Stimulated activated memory B cell treated with anti-CD40 and anti-IgM and Interleukin-4, amounts not matched to agents 10 μg/mL and 1 μg/mL and 100 μg/mL, for 72 hours (primary cell): ENCODE measurements around the gene NRG4.
A peak's percentile ranks its signal among the peaks of the same experiment; 100 is the strongest.

Source experiments
- ATAC-seq: fragments of 150-1000 bp; cut with Tn5 transposase; 2 replicates; pipeline ENCODE4 v1.10.0; 2021
- H3K27ac Mint-ChIP-seq: one replicate; pipeline ENCODE4 v1.8.0; 2022; ENCODE audit warnings: mild to moderate bottlenecking, mixed read lengths
- H3K27me3 Mint-ChIP-seq: one replicate; pipeline ENCODE4 v1.8.0; 2022; ENCODE audit warnings: mixed read lengths
- H3K36me3 Mint-ChIP-seq: one replicate; pipeline ENCODE4 v1.8.0; 2022; ENCODE audit warnings: mixed read lengths
- H3K4me1 Mint-ChIP-seq: one replicate; pipeline ENCODE4 v1.8.0; 2022; ENCODE audit warnings: mixed read lengths
- H3K4me3 Mint-ChIP-seq: one replicate; pipeline ENCODE4 v1.8.0; 2022; ENCODE audit warnings: mild to moderate bottlenecking, moderate library complexity, mixed read lengths
- H3K9me3 Mint-ChIP-seq: one replicate; pipeline ENCODE4 v1.8.0; 2022; ENCODE audit warnings: mixed read lengths

Gene NRG4

GRCh38 chr15:75961331-75961730 is 50.9 kb downstream of the NRG4 start:
- Mint-ChIP-seq H3K4me1 (no peaks in the 10 kb centered on the region), H3K4me3 (no peak overlapping the region), H3K9me3 (no peaks in the 10 kb centered on the region), H3K27ac (no peak overlapping the region), H3K27me3 (peaks cover 9% of the 10 kb centered on the region), H3K36me3 (peaks cover 6% of the 10 kb centered on the region)
- ATAC-seq = no peak

- no peak overlapping the region for H3K27ac Mint-ChIP-seq
- H3K36me3 Mint-ChIP-seq = no peaks in the 10 kb centered on the region
- H3K4me3 Mint-ChIP-seq = no peak overlapping the region
- no peak for ATAC-seq
- no peaks in the 10 kb centered on the region for H3K9me3 Mint-ChIP-seq
- H3K4me1 Mint-ChIP-seq = no peaks in the 10 kb centered on the region
- H3K27me3 Mint-ChIP-seq = peaks cover 32% of the 10 kb centered on the region
Observed at GRCh38 chr15:75955720-75956119, 56.5 kb downstream of the NRG4 start.

- Mint-ChIP-seq H3K27ac (no peak overlapping the region), H3K4me1 (no peaks in the 10 kb centered on the region), H3K36me3 (no peaks in the 10 kb centered on the region), H3K27me3 (peaks cover 56% of the 10 kb centered on the region), H3K9me3 (no peaks in the 10 kb centered on the region), H3K4me3 (no peak overlapping the region)
- no peak for ATAC-seq
Observed at GRCh38 chr15:75952525-75952924, 59.7 kb downstream of the NRG4 start.

GRCh38 chr15:75948761-75949296 is 63.4 kb downstream of the NRG4 start:
- H3K27me3 Mint-ChIP-seq = peaks cover 46% of the 10 kb centered on the region

GRCh38 chr15:75947092-75947491 is 65.1 kb downstream of the NRG4 start:
- Mint-ChIP-seq H3K4me1 (no peaks in the 10 kb centered on the region), H3K4me3 (no peak overlapping the region), H3K27ac (no peak overlapping the region), H3K27me3 (peaks cover 38% of the 10 kb centered on the region), H3K9me3 (peaks cover 3% of the 10 kb centered on the region), H3K36me3 (no peaks in the 10 kb centered on the region)
- no peak for ATAC-seq

More at GRCh38 chr15:75948761-75949296, 63.4 kb downstream of the NRG4 start:
- H3K4me3 Mint-ChIP-seq = no peak overlapping the region
- no peaks in the 10 kb centered on the region for H3K4me1 Mint-ChIP-seq
- no peak overlapping the region for H3K27ac Mint-ChIP-seq
- no peaks in the 10 kb centered on the region for H3K36me3 Mint-ChIP-seq
- H3K9me3 Mint-ChIP-seq = peaks cover 3% of the 10 kb centered on the region
- ATAC-seq = no peak

- ATAC-seq = no peak
- peaks cover 38% of the 10 kb centered on the region for H3K27me3 Mint-ChIP-seq
- H3K4me1 Mint-ChIP-seq = no peaks in the 10 kb centered on the region
- H3K9me3 Mint-ChIP-seq = peaks cover 3% of the 10 kb centered on the region
- H3K4me3 Mint-ChIP-seq = no peak overlapping the region
- H3K27ac Mint-ChIP-seq = no peak overlapping the region
- no peaks in the 10 kb centered on the region for H3K36me3 Mint-ChIP-seq
Observed at GRCh38 chr15:75945953-75946352, 66.3 kb downstream of the NRG4 start.

- no peaks in the 10 kb centered on the region for H3K4me1 Mint-ChIP-seq
- H3K27me3 Mint-ChIP-seq = peaks cover 26% of the 10 kb centered on the region
- no peak for ATAC-seq
- no peak overlapping the region for H3K27ac Mint-ChIP-seq
- no peak overlapping the region for H3K4me3 Mint-ChIP-seq
- peaks cover 3% of the 10 kb centered on the region for H3K9me3 Mint-ChIP-seq
- H3K36me3 Mint-ChIP-seq = peaks cover 6% of the 10 kb centered on the region
Observed at GRCh38 chr15:75943713-75944215, 68.5 kb downstream of the NRG4 start.

GRCh38 chr15:75943246-75943645 is 69.0 kb downstream of the NRG4 start:
- H3K27me3 Mint-ChIP-seq = peaks cover 22% of the 10 kb centered on the region

GRCh38 chr15:75942464-75942863 is 69.8 kb downstream of the NRG4 start:
- H3K27me3 Mint-ChIP-seq = peaks cover 14% of the 10 kb centered on the region
- H3K9me3 Mint-ChIP-seq = peaks cover 6% of the 10 kb centered on the region
- no peak overlapping the region for H3K4me3 Mint-ChIP-seq
- no peak overlapping the region for H3K27ac Mint-ChIP-seq
- no peak for ATAC-seq
- H3K36me3 Mint-ChIP-seq = peaks cover 19% of the 10 kb centered on the region
- H3K4me1 Mint-ChIP-seq = no peaks in the 10 kb centered on the region

More at GRCh38 chr15:75943246-75943645, 69.0 kb downstream of the NRG4 start:
- no peak overlapping the region for H3K27ac Mint-ChIP-seq
- ATAC-seq = no peak
- H3K9me3 Mint-ChIP-seq = peaks cover 6% of the 10 kb centered on the region
- H3K4me1 Mint-ChIP-seq = no peaks in the 10 kb centered on the region
- H3K36me3 Mint-ChIP-seq = peaks cover 11% of the 10 kb centered on the region
- H3K4me3 Mint-ChIP-seq = no peak overlapping the region

GRCh38 chr15:75930866-75931265 is 81.4 kb downstream of the NRG4 start:
- no peak overlapping the region for H3K4me3 Mint-ChIP-seq
- no peak overlapping the region for H3K27ac Mint-ChIP-seq
- H3K27me3 Mint-ChIP-seq = no peaks in the 10 kb centered on the region
- ATAC-seq = no peak
- H3K4me1 Mint-ChIP-seq = peaks cover 25% of the 10 kb centered on the region
- no peaks in the 10 kb centered on the region for H3K9me3 Mint-ChIP-seq
- peaks cover 57% of the 10 kb centered on the region for H3K36me3 Mint-ChIP-seq

GRCh38 chr15:75929799-75930565 is 82.2 kb downstream of the NRG4 start:
- Mint-ChIP-seq H3K36me3 (peaks cover 64% of the 10 kb centered on the region), H3K4me3 (no peak overlapping the region), H3K9me3 (no peaks in the 10 kb centered on the region), H3K27ac (no peak overlapping the region), H3K4me1 (peaks cover 32% of the 10 kb centered on the region), H3K27me3 (no peaks in the 10 kb centered on the region)
- ATAC-seq = no peak

- no peak overlapping the region for H3K27ac Mint-ChIP-seq
- H3K27me3 Mint-ChIP-seq = no peaks in the 10 kb centered on the region
- no peaks in the 10 kb centered on the region for H3K9me3 Mint-ChIP-seq
- H3K36me3 Mint-ChIP-seq = peaks cover 62% of the 10 kb centered on the region
- ATAC-seq = no peak
- H3K4me1 Mint-ChIP-seq = peaks cover 41% of the 10 kb centered on the region
- no peak overlapping the region for H3K4me3 Mint-ChIP-seq
Observed at GRCh38 chr15:75928680-75929608, 83.3 kb downstream of the NRG4 start.

- Mint-ChIP-seq H3K4me1 (peaks cover 49% of the 10 kb centered on the region), H3K36me3 (peaks cover 61% of the 10 kb centered on the region), H3K27ac (peak overlapping the region; percentile 28), H3K27me3 (no peaks in the 10 kb centered on the region), H3K4me3 (no peak overlapping the region), H3K9me3 (no peaks in the 10 kb centered on the region)
- ATAC-seq = no peak
Observed at GRCh38 chr15:75927601-75928000, 84.6 kb downstream of the NRG4 start.

GRCh38 chr15:75926931-75927330 is 85.3 kb downstream of the NRG4 start:
- Mint-ChIP-seq H3K9me3 (no peaks in the 10 kb centered on the region), H3K36me3 (peaks cover 65% of the 10 kb centered on the region), H3K4me1 (peaks cover 55% of the 10 kb centered on the region), H3K27ac (peak overlapping the region; percentile 28), H3K4me3 (no peak overlapping the region), H3K27me3 (no peaks in the 10 kb centered on the region)
- no peak for ATAC-seq

- H3K4me1 Mint-ChIP-seq = peaks cover 56% of the 10 kb centered on the region
- H3K36me3 Mint-ChIP-seq = peaks cover 57% of the 10 kb centered on the region
- no peaks in the 10 kb centered on the region for H3K9me3 Mint-ChIP-seq
- H3K27me3 Mint-ChIP-seq = no peaks in the 10 kb centered on the region
- H3K27ac Mint-ChIP-seq = no peak overlapping the region
- ATAC-seq = no peak
- H3K4me3 Mint-ChIP-seq = no peak overlapping the region
Observed at GRCh38 chr15:75925440-75925839, 86.8 kb downstream of the NRG4 start.
